ENCODE data around the gene PIM1. TPM values are rescaled to one million over a fixed set of nuclear protein-coding genes. Genes with fewer than 3 reads are reported as not detected.
"Not testable (repeated sequence)": the region's sequence is repeated elsewhere in the genome, so short reads cannot be mapped to it uniquely, and the experiment has no call there.

Gene PIM1
- 10 to 100 TPM; 21.0 to 24.9 (median 22.9) TPM for polyA plus RNA-seq (ENCODE audit: insufficient read length in 3 of 3)

DNA sequence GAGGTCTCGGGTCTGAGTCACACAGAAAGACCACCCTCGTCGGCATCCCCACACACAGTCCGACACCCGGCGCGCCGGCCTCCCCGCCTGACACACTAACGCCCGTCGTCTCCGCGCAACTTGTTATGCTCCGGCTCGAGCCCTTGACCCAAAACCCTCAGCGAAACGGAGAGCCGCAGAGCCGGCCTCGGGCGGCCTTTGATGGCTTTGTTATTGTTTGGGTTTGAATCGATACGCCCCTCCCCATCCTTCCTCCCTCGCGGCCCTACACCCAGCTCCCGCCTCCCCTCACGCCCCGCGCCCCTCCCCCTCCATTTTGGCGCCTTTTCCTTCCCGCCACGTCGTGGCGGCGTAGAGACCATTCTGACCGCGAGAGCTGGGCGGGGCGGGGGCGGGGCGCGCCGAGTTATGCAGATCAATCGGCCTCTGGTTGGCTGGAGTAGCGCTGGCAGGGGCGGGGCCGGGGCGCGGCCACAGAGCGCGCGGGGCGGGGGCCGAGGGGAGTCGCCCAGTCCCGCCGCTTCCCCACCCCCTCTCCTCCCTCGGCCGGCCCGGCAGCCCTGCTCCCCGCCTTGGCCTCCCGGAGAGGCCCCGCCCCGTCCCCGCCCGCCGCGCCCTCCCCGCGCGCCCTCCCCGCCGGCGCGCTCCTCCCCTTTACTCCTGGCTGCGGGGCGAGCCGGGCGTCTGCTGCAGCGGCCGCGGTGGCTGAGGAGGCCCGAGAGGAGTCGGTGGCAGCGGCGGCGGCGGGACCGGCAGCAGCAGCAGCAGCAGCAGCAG lies at the start of gene PIM1:
PIM1 (plus strand) TSS at position 657 of the 777 bp plus-strand sequence. CDS start 424 bp downstream, outside the sequence.
- peak; percentile 75 to 95 (median 95) for DNase-seq (ENCODE audit: low read depth in 3 of 3, low spot score in 2 of 3)

DNA sequence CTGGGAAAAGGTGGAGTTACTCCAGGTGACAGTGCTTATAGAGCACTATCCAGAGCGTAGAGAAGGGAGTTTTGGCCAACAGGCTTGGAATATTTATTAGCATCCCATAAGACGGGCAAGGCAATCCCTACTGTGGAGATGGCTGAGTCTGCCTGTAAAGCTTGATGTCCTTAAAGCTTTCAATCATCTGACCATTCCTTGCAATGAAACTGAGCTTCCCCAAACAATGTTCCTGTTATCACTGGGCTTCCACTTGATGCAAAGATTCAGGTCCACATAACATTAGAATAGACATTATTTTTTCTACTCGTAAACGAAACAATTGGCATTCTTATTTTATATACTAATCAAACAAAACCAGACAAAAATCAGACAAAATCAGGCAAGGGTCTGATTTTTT lies 48.4 kb upstream of the PIM1 start:
- DNase-seq (ENCODE audit: low read depth in 3 of 3, low spot score in 2 of 3), result no peak

DNA sequence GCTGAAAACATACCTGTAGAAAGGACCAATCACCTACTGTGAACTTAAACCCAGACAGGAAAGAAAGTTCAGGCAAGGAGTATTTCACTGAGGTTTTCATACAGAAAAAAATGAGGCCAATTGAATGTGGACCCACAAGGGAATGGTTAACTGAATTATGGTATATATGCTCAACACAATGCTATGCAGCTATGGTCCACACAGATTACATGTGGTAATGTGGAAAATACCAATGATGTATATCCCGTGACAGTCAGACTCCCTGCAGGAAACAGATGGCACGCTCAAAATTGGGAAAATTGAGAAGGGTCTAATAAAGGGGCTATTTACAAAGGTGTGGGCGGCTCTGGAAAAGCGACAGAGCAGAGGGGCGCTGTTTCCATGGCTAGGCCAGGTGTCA lies 47.1 kb upstream of the PIM1 start:
- DNase-seq (ENCODE audit: low read depth in 3 of 3, low spot score in 2 of 3), result no peak

DNA sequence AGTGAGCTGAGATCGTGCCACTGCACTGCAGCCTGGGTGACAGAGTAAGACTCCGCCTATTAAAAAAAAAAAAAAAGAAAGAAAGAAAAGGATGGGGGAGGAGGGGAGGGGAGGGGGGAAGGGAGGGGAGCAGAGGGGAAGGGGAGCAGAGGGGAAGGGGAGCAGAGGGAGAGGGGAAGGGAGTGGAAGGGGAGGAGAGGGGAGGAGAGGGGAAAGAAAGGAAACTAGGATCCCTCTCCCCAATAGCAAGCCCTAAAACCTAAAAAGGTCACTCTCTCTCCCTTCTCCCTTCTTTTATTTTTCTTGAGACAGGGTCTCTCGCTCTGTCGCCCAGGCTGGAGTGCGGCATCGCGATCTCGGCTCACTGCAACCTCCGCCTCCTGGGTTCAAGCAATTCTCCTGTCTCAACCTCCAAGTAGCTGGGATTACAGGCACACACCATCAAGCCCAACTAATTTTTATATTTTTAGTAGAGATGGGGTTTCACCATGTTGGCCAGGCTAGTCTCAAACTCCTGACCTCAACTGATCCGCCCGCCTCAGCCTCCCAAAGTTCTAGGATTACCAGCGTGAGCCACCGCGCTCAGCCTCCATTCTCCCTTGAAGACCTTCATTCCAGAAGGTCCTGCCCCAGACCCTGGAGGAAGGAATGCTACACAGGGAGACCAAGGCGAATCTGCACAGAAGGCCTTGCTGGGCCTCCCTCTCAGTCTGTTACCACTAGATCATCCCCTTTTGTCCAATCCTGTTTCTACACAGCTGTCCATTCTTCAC lies 45.8 kb upstream of the PIM1 start:
- DNase-seq (ENCODE audit: low read depth in 3 of 3, low spot score in 2 of 3), result no peak

DNA sequence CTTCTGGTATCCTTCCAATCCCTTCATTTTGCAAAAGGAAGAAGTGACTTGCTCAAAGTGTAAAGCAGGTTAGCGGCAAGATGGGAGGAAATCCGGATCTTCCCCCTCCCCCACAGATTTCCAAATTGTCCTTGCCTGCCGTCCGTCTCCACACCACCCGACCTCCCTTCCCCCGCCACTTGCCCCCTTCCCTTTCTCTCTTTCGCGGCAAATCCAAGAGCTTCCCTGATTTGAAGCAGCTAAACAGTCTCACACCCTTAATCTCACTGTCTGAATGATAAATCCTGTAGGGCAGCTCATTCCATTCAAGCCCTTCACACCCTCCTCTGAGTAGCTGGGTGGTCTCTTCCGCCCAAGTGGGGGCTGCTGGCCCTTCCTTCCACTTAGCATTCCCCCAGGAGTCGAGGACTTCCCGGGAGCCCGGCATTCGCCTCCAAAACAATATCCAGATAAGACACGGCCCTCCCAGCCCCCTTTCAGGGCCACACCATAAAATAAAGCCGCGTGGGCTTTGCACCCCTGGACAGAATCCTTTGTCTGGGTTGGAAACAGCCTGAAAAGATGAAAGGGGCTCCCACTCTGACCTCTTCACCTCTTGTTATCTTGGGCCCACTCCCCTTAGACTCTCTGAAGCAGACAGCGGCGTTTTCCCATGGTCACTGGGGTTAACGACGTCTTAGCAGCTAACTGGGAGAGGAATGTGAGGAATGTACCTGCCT lies 44.0 kb upstream of the PIM1 start:
- DNase-seq (ENCODE audit: low read depth in 3 of 3, low spot score in 2 of 3), result peak in 1 of 3 donors; percentile 58

DNA sequence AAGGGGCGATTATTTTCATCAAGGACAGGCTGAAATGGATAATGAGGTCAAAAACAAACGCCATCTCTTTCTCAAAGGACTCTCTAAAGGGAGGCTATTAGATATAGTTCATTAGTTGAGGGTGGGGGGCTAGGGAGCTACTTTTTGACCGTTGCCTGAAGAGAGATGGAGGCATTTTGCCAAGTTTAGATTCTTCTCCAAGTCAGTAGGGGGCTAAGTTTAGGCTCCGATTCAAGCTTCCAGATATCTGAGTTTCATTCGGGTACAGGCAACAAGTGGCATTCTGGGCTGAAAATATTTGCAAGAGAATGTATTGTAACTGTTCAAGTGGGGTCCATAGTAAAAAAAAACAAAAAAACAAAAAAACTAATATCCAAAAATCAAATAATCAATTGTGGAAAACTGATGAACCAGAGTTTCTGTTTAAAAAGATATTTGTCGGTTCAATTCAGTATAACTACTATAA lies 43.4 kb upstream of the PIM1 start:
- no peak for DNase-seq (ENCODE audit: low read depth in 3 of 3, low spot score in 2 of 3)

DNA sequence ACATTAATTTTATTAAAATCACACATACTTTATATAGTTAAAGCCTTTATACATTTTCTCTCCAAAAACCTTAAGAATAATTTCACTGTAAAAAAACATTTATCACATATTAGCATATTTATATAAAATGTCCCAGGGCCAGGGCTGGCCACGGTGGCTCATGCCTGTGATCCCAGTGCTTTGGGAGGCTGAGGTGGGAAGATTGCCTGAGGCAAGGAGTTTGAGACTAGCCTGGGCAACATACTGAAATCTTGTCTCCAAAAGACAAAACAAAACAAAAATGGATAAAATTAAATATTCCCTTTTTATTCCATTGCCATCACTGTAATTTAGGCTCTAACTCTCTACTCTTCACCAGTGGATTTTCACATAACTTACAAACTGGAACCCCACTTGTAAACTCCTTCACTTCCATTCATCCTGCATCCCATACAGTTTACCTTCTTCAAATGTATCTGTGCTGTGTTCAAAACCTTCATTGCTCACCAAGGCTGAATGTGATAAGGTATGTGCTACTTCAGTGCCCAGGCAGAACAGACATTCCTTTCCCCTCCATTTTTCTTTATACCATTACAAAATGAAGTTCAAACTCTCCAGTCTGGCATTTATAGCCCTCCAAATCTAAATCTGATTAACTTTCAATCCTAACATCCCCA lies 42.9 kb upstream of the PIM1 start:
- DNase-seq (ENCODE audit: low read depth in 3 of 3, low spot score in 2 of 3), result no peak

DNA sequence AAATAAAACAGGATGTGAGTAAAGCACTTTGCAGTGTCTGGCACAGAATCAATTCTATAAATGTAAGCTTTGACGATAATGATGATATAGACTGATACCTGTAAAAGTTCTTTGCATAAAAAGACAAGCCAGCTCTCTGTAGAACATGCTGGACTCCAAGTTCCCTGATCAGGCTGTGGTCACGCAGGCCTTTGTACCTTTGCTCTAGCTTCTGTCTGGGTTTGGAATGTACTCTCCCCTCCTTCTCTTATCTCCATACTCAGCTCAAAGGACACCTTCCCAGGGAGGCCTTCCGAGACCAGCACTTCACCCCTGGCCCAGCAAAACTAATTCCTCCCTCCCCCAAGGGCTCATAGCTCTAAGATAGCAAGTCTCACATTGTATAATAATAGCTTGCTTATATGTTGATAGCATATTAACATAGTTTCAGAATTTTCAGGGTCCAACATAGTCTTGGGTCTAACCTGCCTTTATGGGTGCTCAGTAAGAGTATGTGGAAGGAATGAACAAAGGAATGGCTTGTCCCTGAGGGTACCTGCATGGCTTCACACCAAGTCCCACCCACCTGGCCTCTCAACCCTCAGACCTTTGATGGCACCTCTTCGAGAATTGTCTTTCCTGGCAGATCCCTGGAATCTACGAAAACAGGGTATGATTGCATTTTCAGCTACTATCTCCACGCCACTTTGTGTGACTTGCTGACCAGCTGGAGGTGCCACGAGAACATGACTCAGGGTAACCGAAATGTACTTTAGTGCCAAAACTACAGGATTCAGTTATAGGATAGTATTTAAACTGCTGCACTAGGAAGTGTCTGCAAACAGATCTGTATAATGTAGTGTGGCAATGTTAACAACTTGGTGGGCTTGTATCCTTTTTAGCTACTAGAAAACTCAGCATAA lies 41.7 kb upstream of the PIM1 start:
- no peak for DNase-seq (ENCODE audit: low read depth in 3 of 3, low spot score in 2 of 3)

DNA sequence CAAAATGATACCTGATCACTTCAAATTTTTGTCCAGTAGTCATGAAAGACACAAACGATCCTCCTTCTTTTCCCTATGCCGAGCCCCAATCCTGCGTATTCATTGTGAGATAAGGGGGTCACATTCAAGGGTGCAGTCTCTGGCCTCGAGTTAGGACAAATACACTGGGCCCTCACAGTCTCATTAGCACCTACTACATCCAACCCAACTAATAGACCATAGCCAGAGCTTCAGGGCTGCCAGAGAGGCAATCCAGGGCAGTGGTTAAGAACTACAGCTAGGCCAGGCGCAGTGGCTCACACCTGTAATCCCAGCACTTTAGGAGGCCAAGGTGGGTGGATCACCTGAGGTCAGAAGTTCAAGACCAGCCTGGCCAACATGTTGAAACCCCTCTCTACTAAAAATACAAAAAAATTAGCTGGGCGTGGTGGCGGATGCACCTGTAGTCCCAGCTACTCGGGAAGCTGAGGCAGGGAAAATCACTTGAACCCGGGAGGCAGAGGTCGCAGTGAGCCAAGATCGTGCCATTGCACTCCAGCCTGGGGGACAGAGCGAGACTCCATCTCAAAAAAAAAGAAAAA lies 41.0 kb upstream of the PIM1 start:
- DNase-seq (ENCODE audit: low read depth in 3 of 3, low spot score in 2 of 3), result not testable (repeated sequence)

DNA sequence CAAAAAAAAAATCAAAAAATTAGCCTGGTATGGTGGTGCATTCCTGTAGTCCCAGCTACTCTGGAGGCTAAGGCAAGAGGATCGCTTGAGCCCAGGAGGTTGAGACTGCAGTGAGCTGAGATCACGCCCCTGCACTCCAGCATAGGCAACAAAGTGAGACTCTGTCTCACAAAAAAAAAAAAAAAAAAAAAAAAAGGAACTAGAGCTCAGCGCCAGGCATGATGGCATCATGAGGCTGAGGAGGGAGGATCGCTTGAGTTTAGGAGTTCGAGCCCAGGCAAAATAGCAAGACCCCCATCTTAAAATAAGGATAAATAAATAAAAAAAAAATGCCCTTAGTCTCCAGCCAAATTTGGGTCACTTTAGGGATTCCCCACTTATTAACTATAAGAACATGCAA lies 40.4 kb upstream of the PIM1 start:
- DNase-seq (ENCODE audit: low read depth in 3 of 3, low spot score in 2 of 3), result no peak

DNA sequence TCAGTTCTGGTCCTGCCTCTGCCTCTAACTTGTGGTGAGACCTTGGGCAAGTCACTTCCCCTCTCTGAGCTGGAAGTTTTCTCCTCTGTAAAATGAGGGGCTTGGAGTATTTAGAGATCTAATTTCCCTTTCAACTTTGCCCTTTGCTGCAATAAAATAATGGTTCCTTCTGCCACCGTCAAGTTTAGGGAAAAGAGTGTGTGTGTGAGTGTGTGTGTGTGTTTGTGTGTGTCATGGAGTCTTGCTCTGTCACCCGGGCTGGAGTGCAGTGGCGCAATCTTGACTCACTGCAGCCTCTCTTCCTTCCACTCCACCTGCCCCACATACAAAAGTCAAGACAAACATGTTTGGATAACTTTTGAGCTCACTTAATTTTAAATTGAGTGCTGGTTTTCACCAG lies 39.2 kb upstream of the PIM1 start:
- no peak for DNase-seq (ENCODE audit: low read depth in 3 of 3, low spot score in 2 of 3)

DNA sequence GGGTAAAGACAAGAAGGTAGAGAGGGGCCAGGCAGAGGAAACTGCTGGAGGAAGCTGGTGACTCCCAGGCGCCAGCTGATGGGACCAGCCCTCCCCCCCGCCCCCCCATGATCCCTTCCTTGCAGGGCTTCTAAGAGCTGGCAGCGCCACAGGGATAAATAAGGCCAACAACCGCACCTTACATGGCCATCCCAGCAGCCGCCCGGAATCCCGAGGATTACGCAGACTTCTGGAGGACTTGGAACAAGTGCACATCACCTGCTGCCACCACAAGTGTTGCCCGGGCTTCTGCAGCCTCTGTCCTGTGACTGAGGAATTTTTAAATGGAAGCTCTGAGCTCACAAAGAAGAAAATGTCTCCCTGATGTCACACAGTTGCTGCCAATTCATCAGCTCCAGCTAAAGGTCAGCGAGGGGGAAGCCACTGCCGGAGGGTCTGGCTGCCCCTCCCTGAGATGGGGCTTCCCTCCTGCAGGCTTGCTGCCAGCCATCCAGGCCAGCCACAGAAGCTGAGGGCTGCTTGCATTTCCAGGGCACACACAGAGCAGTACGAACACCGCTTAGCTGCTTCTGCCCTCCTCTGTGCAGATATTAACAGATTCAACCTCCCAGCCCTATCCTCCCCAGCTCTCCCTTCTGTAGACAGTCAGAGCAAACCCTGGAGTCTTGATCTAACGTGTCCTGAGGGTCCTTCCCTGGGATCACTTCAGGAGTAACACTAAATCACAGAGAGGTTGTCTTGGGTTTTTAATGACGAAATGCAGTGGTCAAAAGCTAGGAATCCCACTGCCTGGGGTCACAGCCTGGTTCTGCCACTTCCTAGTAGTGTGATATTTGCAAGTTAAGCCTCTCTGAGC lies 38.6 kb upstream of the PIM1 start:
- DNase-seq (ENCODE audit: low read depth in 3 of 3, low spot score in 2 of 3), result no peak

DNA sequence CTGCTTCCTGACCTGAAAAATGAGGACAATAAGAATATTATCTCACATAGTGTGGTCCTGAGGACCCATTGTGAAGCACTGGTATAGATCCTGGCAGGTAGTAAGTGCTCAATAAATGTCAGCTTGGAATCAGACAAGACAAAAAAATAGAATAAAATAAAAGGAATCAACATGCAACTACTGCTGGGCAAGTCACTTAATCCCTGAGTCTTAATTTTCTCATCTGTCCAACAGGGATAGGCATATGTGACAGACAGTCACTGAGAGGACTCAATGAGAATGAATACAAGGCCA lies 38.0 kb upstream of the PIM1 start:
- no peak for DNase-seq (ENCODE audit: low read depth in 3 of 3, low spot score in 2 of 3)

DNA sequence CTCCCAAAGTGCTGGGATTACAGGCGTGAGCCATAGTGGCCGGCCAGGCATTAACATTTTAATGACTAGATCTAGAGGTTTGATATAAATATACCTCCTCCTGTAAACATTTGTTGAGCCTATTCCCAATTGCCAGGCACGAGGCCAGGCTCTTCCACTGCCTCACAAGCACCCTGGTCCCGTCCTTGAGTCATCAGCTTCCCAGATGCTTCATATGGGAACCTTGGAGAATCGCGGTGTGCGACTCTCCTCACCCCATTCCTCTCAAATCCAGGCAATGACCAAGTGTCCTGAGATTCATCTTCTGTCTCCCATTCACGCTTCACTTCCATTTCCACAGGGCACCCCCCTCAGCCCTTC lies 35.9 kb upstream of the PIM1 start:
- DNase-seq (ENCODE audit: low read depth in 3 of 3, low spot score in 2 of 3), result no peak

DNA sequence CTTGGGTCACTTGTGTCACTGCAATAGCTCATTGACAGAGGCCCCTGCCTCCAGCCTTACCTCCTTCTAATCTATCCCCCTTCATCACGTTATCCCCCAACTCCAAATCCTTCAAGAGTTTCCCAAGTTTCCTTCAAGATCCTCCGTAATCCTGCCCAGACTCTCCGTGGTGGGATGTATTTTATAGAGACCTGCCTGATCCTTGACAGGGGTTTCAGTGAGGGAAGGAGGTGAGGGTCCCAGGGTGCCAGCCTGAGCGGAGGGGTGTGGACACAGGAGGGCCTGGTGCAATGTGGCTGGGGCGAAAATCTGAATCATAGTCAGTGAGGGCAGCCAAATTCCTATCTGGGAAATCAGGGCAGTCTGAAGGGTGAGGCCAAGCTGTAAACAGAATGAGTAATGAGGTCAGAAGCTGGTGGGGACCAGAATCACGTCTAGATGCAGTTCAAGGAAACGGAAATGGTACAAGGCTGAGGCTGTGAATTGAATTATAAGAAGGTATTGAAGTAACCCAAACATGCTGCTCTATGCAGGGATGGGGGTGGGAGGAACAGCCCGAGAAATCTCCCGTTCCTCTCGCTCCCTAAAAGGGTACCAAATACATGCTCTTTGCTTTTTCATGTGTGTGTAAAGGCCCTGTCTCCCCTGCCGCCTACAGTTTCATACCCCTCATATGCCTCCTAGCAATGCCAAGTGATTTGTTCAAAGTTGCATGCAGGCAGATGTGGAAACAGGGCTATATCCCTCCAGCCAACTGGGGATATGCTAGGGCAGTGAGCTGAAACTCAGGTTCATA lies 35.4 kb upstream of the PIM1 start:
- DNase-seq (ENCODE audit: low read depth in 3 of 3, low spot score in 2 of 3), result no peak

DNA sequence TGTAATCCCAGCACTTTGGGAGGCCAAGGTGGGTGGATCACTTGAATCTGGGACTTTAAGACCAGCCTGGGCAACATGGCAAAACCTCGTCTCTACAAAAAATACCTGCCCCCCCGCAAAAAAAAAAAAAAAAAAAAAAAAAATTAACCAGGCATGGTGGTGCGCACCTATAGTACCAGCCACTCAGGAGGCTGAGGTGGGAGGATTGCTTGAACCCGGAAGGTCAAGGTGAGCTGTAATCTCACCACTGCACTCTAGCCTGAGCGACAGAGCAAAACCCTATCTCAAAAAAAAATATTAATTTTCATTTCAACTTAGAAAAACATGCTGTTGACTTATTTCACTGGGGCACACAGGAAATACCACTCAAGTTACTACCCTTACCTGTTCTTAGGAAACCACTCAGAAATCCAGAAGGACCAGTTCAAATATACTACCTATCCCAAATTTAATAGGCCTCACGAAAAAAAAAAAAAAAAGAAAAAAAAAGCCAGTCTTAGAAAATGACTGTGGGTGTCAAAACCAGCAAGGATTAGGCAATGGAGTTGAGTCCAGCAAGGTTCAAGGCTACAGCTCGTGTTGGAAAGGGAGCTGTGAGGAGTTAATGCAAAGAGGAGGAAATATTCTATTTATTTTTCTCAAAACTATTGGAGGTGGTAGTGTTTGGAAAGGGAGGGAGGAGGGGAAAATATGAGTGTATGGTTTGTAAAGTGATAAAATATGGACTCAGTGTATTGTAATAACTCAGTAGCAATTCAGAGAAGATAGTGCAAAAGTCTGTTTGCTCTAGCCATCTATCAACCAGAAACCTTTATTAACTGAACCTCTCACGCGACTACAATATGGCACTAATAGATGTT lies 33.9 kb upstream of the PIM1 start:
- DNase-seq (ENCODE audit: low read depth in 3 of 3, low spot score in 2 of 3), result no peak

DNA sequence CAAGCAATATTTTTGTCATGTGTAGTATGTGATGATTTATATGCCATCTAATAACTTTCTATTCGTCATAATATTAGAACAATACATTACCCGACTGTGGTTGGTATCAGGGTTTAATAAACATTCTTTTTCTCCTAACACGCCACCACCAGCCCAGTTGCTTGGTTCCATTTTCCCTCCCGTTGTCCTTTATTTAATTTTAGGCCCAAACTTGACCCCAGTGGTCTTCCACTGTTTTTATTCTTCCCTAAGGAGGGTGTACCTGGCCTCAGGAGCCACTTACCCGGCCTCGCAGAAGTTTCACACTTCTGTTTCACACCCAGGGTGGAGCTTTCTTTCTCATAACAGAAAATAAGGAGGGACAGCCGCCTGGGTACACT lies 33.1 kb upstream of the PIM1 start:
- DNase-seq (ENCODE audit: low read depth in 3 of 3, low spot score in 2 of 3), result no peak
